Inflammatory macrophage (primary cell): Measurements from ENCODE around the gene SRGN.
"Not testable (repeated sequence)": the region's sequence is repeated elsewhere in the genome, so short reads cannot be mapped to it uniquely, and the experiment has no call there.

Source experiments
- DNase-seq, 2 donors: peaks; one replicate each; pipeline ENCODE4 v3.0.0-alpha.2; 2020 to 2022

SRGN gene

DNA sequence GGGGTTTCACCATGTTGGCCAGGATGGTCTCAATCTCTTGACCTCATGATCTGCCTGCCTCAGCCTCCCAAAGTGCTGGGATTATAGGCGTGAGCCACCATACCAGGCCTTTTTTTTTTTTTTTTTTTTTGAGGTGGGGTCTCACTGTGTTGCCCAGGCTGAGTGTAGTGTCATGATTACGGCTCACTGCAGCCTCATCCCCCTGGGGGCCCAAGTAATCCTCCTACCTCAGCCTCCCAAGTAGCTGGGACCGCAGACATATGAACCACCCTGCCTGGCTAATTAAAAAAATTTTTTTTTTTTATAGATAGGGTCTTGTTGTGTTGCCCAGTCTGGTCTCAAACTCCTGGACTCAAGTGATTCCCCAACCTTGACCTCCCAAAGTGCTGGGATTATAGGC is 54.2 kb downstream of the SRGN start:
- not testable (repeated sequence) for DNase-seq

DNA sequence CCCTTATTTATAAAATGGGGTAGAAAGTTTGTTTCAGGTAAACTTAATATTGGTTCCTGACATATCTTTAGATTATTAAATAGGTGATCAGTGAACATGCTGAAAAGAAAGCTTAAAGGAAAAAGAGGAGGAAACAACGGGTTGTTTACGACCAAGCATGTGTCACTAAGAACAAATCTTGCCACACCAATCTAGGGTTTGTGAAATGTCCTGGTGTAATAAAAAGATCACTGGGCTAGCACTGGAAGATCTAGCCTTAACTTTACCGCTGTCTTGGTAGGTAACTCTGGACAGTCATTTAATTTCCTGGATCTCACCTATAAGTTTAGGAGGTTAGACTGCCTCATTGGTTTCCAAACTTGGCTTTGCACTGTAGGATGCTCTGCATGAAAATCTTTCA is 55.1 kb downstream of the SRGN start:
- no peak for DNase-seq

DNA sequence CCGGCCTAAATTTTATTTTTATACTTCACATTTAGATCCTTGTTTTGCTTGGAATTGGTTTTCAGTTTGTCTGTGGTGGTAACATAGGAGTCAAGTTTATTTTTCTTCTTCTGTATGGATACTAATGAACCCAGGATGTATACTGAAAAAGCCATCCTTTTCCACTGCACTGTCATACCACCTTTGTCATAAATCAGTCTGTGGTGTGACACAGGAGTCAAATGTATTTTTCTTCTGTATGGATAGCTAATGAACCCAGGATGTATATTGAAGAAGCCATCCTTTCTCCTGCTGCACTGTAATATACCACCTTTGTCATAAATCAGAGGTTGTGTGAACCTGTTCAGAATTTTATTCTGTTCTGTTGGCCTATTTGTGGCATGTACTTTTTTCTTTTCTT is 57.4 kb downstream of the SRGN start:
- no peak for DNase-seq

DNA sequence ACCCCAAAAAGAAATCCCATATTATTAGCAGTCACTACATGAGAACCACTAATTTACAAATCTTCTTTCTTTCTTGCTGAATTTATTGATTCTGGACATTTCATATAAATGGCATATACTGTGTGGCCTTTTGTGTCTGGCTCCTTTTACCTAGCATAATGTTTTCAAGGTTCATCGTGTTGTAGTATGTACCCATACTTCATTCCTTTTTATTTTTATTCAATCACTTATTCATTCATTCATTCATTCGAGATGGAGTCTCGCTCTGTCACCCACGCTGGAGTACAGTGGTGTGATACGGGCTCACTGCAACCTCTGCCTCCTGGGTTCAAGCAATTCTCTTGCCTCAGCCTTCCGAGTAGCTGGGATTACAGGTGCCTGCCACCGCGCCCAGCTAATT is 58.0 kb downstream of the SRGN start:
- no peak for DNase-seq

DNA sequence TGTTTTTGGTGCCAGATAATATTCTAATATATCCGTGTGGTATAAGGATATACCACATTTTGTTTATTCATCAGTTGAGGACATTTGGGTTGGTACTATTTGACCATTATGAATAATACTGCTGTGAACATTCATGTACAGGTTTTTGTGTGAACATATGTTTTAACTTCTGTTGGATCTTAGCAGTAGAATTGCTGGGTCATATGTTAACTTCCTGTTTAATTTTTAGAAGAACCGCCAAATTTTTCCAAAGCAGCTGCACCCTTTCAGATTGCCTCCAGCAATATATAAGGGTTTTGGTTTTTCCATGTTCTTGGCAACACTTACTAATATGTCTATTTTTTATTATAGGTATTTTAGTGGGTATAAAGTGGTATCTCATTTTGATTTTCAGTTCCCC is 58.9 kb downstream of the SRGN start:
- DNase-seq, result no peak

DNA sequence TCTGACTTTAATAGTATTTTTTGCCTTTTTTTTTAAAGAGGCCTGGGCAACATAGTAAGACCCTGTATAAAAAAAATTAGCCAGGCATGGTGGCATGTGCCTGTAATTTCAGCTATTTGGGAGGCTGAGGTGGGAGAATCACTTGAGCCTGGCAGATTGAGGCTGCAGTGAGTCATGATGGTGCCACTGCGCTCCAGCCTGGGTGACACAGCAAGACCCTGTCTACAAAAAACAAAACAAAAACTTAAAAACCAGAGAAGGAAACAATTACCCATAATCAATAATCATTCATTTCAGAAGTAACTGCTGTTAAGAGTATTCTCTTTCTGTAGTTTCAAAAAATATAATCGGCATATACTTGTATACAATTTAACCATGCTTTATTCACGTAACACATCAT is 64.1 kb downstream of the SRGN start:
- no peak for DNase-seq

DNA sequence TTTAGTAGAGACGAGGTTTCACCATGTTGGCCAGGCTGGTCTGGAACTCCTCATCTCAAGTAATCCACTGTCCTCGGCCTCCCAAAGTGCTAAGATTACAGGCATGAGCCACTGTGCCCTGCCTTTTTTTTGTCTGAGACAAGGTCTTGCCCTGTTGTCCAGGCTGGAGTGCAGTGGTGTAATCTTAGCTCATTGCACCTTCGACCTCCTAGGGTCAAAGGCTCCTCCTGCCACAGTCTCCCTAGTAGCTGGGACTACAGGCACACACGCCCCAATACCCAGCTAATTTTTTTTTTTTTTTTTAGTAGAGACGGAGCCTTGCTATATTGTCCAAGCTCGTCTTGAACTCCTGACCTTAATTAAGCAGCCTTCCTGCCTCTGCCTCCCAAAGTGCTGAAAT is 65.3 kb downstream of the SRGN start:
- no peak for DNase-seq
